WTC11 (cell line): ENCODE results near the gene SLC12A2.

ENCODE experiments used
- CREB1 ChIP-seq: sonication (generic); formaldehyde crosslinking; IDR thresholded peaks from 2 replicates; pipeline ENCODE4 v1.8.0; 2023; ENCODE audit warnings: mild to moderate bottlenecking, missing genetic modification reagents
- CREM ChIP-seq: sonication (generic); formaldehyde crosslinking; IDR thresholded peaks from 2 replicates; pipeline ENCODE4 v1.8.1; 2022; ENCODE audit warnings: mild to moderate bottlenecking, missing genetic modification reagents, moderate library complexity
- EMX1 ChIP-seq: fragments of 250-450 bp; sonication (Bioruptor Pico); IDR thresholded peaks from 2 replicates; pipeline ENCODE4 v1.8.0; 2021; ENCODE audit warnings: mild to moderate bottlenecking
- FOXK1 ChIP-seq: sonication (generic); formaldehyde crosslinking; IDR thresholded peaks from 2 replicates; pipeline ENCODE4 v1.8.0; 2022; ENCODE audit warnings: mild to moderate bottlenecking, moderate library complexity, missing genetic modification reagents
- HMGXB4 ChIP-seq: sonication (generic); formaldehyde crosslinking; IDR thresholded peaks from 2 replicates; pipeline ENCODE4 v1.8.1; 2023; ENCODE audit warnings: mild to moderate bottlenecking, moderate library complexity, missing genetic modification reagents
- KAT7 ChIP-seq: sonication (generic); formaldehyde crosslinking; IDR thresholded peaks from 2 replicates; pipeline ENCODE4 v1.8.1; 2023; ENCODE audit warnings: missing genetic modification reagents, mild to moderate bottlenecking, borderline replicate concordance
- MAX ChIP-seq: sonication (generic); formaldehyde crosslinking; IDR thresholded peaks from 2 replicates; pipeline ENCODE4 v1.8.0; 2022; ENCODE audit warnings: mild to moderate bottlenecking, missing genetic modification reagents
- PRDM15 ChIP-seq: sonication (generic); formaldehyde crosslinking; IDR thresholded peaks from 2 replicates; pipeline ENCODE4 v1.8.0; 2022; ENCODE audit warnings: missing genetic modification reagents
- ZBTB21 ChIP-seq: sonication (generic); formaldehyde crosslinking; IDR thresholded peaks from 2 replicates; pipeline ENCODE4 v1.8.1; 2023; ENCODE audit warnings: mild to moderate bottlenecking, missing genetic modification reagents, borderline replicate concordance
- ZSCAN18 ChIP-seq: fragments of 250-450 bp; sonication (Bioruptor Pico); IDR thresholded peaks from 2 replicates; pipeline ENCODE4 v2.1.2; 2022; ENCODE audit warnings: mild to moderate bottlenecking, moderate library complexity
- TF ChIP-seq, protein P1 (sequence below): fragments of 200-600 bp; IDR thresholded peaks from 2 replicates; pipeline ENCODE4 v1.8.0; 2022; ENCODE audit warnings: antibody characterized with exemption
- TF ChIP-seq, protein P2 (sequence below): sonication (generic); formaldehyde crosslinking; IDR thresholded peaks from 2 replicates; pipeline ENCODE4 v1.8.1; 2023; ENCODE audit warnings: mild to moderate bottlenecking, missing genetic modification reagents
- TF ChIP-seq, protein P3 (sequence below): sonication (generic); formaldehyde crosslinking; conservative IDR thresholded peaks from 2 replicates; pipeline ENCODE4 v1.8.1; 2023; ENCODE audit warnings: mild to moderate bottlenecking, low read depth, missing genetic modification reagents, moderate library complexity
- TF ChIP-seq, protein P4 (sequence below): sonication (generic); formaldehyde crosslinking; IDR thresholded peaks from 2 replicates; pipeline ENCODE4 v1.8.1; 2022; ENCODE audit warnings: missing genetic modification reagents, borderline replicate concordance

DNA sequence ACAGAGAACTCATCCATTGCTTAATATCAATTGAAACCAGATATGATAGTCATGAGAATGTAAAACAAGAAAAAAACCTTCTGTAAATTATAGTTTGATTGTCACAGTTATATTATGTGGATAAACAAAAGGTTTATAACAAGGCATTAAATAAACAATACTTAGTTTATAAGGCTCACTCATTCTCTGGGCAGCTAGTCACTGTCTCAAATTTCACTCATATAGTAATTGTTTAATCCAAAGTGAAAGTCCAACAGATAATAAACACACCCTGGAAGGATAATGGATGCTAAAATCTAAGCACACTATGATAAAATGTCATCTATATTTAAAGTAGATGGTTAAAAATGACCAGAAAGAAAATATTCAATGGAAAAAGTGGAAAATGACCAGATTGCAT, 30.8 kb upstream of the SLC12A2 start:
- no peak for TF ChIP-seq ZBTB21 (CRISPR knock-in tag)
- TF ChIP-seq, protein P1, sequence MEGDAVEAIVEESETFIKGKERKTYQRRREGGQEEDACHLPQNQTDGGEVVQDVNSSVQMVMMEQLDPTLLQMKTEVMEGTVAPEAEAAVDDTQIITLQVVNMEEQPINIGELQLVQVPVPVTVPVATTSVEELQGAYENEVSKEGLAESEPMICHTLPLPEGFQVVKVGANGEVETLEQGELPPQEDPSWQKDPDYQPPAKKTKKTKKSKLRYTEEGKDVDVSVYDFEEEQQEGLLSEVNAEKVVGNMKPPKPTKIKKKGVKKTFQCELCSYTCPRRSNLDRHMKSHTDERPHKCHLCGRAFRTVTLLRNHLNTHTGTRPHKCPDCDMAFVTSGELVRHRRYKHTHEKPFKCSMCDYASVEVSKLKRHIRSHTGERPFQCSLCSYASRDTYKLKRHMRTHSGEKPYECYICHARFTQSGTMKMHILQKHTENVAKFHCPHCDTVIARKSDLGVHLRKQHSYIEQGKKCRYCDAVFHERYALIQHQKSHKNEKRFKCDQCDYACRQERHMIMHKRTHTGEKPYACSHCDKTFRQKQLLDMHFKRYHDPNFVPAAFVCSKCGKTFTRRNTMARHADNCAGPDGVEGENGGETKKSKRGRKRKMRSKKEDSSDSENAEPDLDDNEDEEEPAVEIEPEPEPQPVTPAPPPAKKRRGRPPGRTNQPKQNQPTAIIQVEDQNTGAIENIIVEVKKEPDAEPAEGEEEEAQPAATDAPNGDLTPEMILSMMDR = no peak
- TF ChIP-seq, protein P2, sequence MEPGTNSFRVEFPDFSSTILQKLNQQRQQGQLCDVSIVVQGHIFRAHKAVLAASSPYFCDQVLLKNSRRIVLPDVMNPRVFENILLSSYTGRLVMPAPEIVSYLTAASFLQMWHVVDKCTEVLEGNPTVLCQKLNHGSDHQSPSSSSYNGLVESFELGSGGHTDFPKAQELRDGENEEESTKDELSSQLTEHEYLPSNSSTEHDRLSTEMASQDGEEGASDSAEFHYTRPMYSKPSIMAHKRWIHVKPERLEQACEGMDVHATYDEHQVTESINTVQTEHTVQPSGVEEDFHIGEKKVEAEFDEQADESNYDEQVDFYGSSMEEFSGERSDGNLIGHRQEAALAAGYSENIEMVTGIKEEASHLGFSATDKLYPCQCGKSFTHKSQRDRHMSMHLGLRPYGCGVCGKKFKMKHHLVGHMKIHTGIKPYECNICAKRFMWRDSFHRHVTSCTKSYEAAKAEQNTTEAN = no peak
- no peak for TF ChIP-seq HMGXB4
- TF ChIP-seq FOXK1 (CRISPR knock-in tag) = no peak
- TF ChIP-seq CREB1 (CRISPR knock-in tag) = no peak
- TF ChIP-seq EMX1 (CRISPR knock-in tag) = no peak
- no peak for TF ChIP-seq PRDM15 (CRISPR knock-in tag)
- no peak for TF ChIP-seq MAX
- TF ChIP-seq CREM (CRISPR knock-in tag) = no peak
- no peak for TF ChIP-seq KAT7 (CRISPR knock-in tag)
- no peak for TF ChIP-seq ZSCAN18 (CRISPR knock-in tag)
- TF ChIP-seq, protein P3, sequence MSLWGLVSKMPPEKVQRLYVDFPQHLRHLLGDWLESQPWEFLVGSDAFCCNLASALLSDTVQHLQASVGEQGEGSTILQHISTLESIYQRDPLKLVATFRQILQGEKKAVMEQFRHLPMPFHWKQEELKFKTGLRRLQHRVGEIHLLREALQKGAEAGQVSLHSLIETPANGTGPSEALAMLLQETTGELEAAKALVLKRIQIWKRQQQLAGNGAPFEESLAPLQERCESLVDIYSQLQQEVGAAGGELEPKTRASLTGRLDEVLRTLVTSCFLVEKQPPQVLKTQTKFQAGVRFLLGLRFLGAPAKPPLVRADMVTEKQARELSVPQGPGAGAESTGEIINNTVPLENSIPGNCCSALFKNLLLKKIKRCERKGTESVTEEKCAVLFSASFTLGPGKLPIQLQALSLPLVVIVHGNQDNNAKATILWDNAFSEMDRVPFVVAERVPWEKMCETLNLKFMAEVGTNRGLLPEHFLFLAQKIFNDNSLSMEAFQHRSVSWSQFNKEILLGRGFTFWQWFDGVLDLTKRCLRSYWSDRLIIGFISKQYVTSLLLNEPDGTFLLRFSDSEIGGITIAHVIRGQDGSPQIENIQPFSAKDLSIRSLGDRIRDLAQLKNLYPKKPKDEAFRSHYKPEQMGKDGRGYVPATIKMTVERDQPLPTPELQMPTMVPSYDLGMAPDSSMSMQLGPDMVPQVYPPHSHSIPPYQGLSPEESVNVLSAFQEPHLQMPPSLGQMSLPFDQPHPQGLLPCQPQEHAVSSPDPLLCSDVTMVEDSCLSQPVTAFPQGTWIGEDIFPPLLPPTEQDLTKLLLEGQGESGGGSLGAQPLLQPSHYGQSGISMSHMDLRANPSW (CRISPR knock-in tag) = no peak
- TF ChIP-seq, protein P4, sequence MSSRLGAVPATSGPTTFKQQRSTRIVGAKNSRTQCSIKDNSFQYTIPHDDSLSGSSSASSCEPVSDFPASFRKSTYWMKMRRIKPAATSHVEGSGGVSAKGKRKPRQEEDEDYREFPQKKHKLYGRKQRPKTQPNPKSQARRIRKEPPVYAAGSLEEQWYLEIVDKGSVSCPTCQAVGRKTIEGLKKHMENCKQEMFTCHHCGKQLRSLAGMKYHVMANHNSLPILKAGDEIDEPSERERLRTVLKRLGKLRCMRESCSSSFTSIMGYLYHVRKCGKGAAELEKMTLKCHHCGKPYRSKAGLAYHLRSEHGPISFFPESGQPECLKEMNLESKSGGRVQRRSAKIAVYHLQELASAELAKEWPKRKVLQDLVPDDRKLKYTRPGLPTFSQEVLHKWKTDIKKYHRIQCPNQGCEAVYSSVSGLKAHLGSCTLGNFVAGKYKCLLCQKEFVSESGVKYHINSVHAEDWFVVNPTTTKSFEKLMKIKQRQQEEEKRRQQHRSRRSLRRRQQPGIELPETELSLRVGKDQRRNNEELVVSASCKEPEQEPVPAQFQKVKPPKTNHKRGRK (CRISPR knock-in tag) = no peak
